ENCODE measurements around the gene SIK2. TPM values are rescaled to one million over a fixed set of nuclear protein-coding genes. Genes with fewer than 3 reads are reported as not detected.

Gene SIK2
- total RNA-seq, 1 donor from 2014 or later = 43.0 TPM

- Mint-ChIP-seq H3K27ac (no peak overlapping the region), H3K27me3 (no peaks in the 10 kb centered on the region), H3K4me1 (ENCODE audit: low read depth) (peaks cover 29% of the 10 kb centered on the region), H3K9me3 (ENCODE audit: low read depth) (peaks cover 9% of the 10 kb centered on the region), H3K4me3 (ENCODE audit: low read depth) (no peak overlapping the region), H3K36me3 (ENCODE audit: insufficient read depth) (peaks cover 54% of the 10 kb centered on the region)
- TF ChIP-seq CTCF (IDR thresholded peaks at IDR 0.05; ENCODE audit: unreplicated experiment) = no peak
- DNase-seq (ENCODE audit: low spot score, unreplicated experiment) = no peak
Observed at GRCh38 chr11:111620518-111620917, 18.3 kb downstream of the SIK2 start.

DNA sequence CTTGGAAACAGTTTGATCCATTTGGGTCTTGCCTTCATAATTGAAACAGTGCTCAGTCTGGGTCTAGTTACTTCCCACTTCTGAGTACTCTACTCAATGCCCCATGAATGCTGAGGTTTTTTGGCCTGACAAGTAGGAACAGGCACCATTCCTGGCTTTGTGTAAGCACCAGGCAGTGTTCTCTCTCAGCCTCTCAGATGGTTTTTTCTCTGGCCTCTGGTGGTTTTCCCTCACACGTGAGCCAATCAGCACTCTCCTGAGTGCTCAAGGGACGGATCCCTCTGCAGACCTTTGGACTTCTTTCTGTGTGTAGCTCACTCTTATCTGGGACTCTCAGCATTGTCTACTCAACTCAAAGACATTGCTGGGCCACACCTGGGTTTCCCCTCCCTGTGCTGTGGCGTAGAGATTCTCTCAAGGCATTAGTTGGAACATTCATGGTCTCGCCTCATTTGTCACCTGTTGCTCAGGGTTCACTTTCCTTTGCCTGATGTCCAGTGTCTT is 21.3 kb downstream of the SIK2 start:
- no peak overlapping the region for H3K4me3 Mint-ChIP-seq (ENCODE audit: low read depth)
- no peaks in the 10 kb centered on the region for H3K27me3 Mint-ChIP-seq
- no peak for TF ChIP-seq CTCF (IDR thresholded peaks at IDR 0.05; ENCODE audit: unreplicated experiment)
- H3K27ac Mint-ChIP-seq = peak overlapping the region; percentile 83
- no peak for DNase-seq (ENCODE audit: low spot score, unreplicated experiment)
- H3K9me3 Mint-ChIP-seq (ENCODE audit: low read depth) = peaks cover 9% of the 10 kb centered on the region
- peaks cover 25% of the 10 kb centered on the region for H3K4me1 Mint-ChIP-seq (ENCODE audit: low read depth)
- peaks cover 51% of the 10 kb centered on the region for H3K36me3 Mint-ChIP-seq (ENCODE audit: insufficient read depth)

DNA sequence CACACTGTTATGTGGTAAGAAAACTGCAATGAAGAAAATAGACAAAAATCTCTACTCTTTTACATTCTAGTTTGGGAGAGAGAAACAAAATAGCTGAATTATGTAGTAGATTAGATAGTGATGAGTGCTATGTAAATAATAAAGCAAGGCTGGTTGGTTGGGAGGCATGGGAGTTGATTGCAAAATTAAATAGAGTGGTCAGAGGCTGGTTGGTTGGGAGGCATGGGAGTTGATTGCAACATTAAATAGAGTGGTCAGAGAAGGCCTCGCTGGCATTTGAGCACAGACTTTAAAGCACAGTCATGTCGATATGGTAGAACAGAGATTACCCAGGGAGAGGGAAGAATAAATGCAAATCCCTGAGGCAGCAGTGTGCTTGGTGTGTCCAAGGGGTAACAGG is 22.4 kb downstream of the SIK2 start:
- no peaks in the 10 kb centered on the region for H3K27me3 Mint-ChIP-seq
- DNase-seq (ENCODE audit: low spot score, unreplicated experiment) = no peak
- H3K9me3 Mint-ChIP-seq (ENCODE audit: low read depth) = peaks cover 12% of the 10 kb centered on the region
- H3K4me1 Mint-ChIP-seq (ENCODE audit: low read depth) = peaks cover 27% of the 10 kb centered on the region
- H3K27ac Mint-ChIP-seq = peak overlapping the region; percentile 18
- peaks cover 52% of the 10 kb centered on the region for H3K36me3 Mint-ChIP-seq (ENCODE audit: insufficient read depth)
- no peak for TF ChIP-seq CTCF (IDR thresholded peaks at IDR 0.05; ENCODE audit: unreplicated experiment)
- H3K4me3 Mint-ChIP-seq (ENCODE audit: low read depth) = no peak overlapping the region

- peaks cover 37% of the 10 kb centered on the region for H3K36me3 Mint-ChIP-seq (ENCODE audit: insufficient read depth)
- H3K4me3 Mint-ChIP-seq (ENCODE audit: low read depth) = no peak overlapping the region
- H3K27ac Mint-ChIP-seq = no peak overlapping the region
- peaks cover 10% of the 10 kb centered on the region for H3K9me3 Mint-ChIP-seq (ENCODE audit: low read depth)
- H3K4me1 Mint-ChIP-seq (ENCODE audit: low read depth) = peaks cover 27% of the 10 kb centered on the region
- no peak for TF ChIP-seq CTCF (IDR thresholded peaks at IDR 0.05; ENCODE audit: unreplicated experiment)
- H3K27me3 Mint-ChIP-seq = no peaks in the 10 kb centered on the region
- no peak for DNase-seq (ENCODE audit: low spot score, unreplicated experiment)
Observed at GRCh38 chr11:111627591-111627990, 25.3 kb downstream of the SIK2 start.

GRCh38 chr11:111629499-111629898 is 27.2 kb downstream of the SIK2 start:
- peaks cover 35% of the 10 kb centered on the region for H3K4me1 Mint-ChIP-seq (ENCODE audit: low read depth)
- no peaks in the 10 kb centered on the region for H3K27me3 Mint-ChIP-seq
- H3K4me3 Mint-ChIP-seq (ENCODE audit: low read depth) = no peak overlapping the region
- H3K9me3 Mint-ChIP-seq (ENCODE audit: low read depth) = peaks cover 3% of the 10 kb centered on the region
- no peak for TF ChIP-seq CTCF (IDR thresholded peaks at IDR 0.05; ENCODE audit: unreplicated experiment)
- DNase-seq (ENCODE audit: low spot score, unreplicated experiment) = no peak
- H3K36me3 Mint-ChIP-seq (ENCODE audit: insufficient read depth) = peaks cover 22% of the 10 kb centered on the region
- no peak overlapping the region for H3K27ac Mint-ChIP-seq

Data from progenitor cell of endocrine pancreas (in vitro differentiated cells).